HepG2 (cell line): ENCODE measurements around the gene NUDT22. TPM values are rescaled to one million over a fixed set of nuclear protein-coding genes. Genes with fewer than 3 reads are reported as not detected.

Experiments
- GATA4 ChIP-seq: sonication (generic); IDR thresholded peaks from 2 replicates; pipeline ENCODE4 v1.6.1; 2016; ENCODE audit warnings: antibody characterized with exemption, low read depth, borderline replicate concordance
- MED1 ChIP-seq: sonication (generic); formaldehyde crosslinking; IDR thresholded peaks from 2 replicates; pipeline ENCODE4 v1.4.0; 2020; ENCODE audit warnings: missing genetic modification reagents
- NBN ChIP-seq: fragments of 450-650 bp; conservative IDR thresholded peaks from 2 replicates; pipeline ENCODE4 v1.6.1; 2017
- NFKB2 ChIP-seq: sonication (generic); formaldehyde crosslinking; IDR thresholded peaks from 2 replicates; pipeline ENCODE4 v1.4.0; 2020; ENCODE audit warnings: missing genetic modification reagents, borderline replicate concordance
- NR2C2 ChIP-seq: sonication (generic); formaldehyde crosslinking; IDR thresholded peaks from 2 replicates; pipeline ENCODE4 v1.4.0; 2020; ENCODE audit warnings: missing genetic modification reagents, mild to moderate bottlenecking, moderate library complexity, borderline replicate concordance
- PHF8 ChIP-seq: sonication (generic); formaldehyde crosslinking; IDR thresholded peaks from 2 replicates; pipeline ENCODE4 v1.5.0; 2020; ENCODE audit warnings: missing genetic modification reagents
- PTBP1 ChIP-seq: fragments of 200-400 bp; formaldehyde crosslinking; IDR thresholded peaks from 2 replicates; pipeline ENCODE4 v1.6.1; 2018; ENCODE audit warnings: low read length, low read depth; ENCODE audit not compliant: poor library complexity, severe bottlenecking
- XBP1 ChIP-seq: sonication (generic); formaldehyde crosslinking; IDR thresholded peaks from 2 replicates; pipeline ENCODE4 v1.5.0; 2020; ENCODE audit warnings: missing genetic modification reagents
- ZBTB40 ChIP-seq, 2 experiments: fragments of 450-650 bp in 1 of 2; sonication (generic) in 1 of 2; formaldehyde crosslinking in 1 of 2; IDR thresholded peaks; 2 replicates each; pipeline versions ENCODE4 v1.6.1 to v1.8.0; 2016 to 2022; ENCODE audit warnings: antibody characterized with exemption in 1 of 2, mild to moderate bottlenecking in 1 of 2, missing genetic modification reagents in 1 of 2
- ZFYVE20 ChIP-seq: sonication (generic); formaldehyde crosslinking; IDR thresholded peaks from 2 replicates; pipeline ENCODE4 v1.8.0; 2023; ENCODE audit warnings: low read depth, mild to moderate bottlenecking, moderate library complexity, missing genetic modification reagents, borderline replicate concordance
- ZNF101 ChIP-seq: sonication (generic); formaldehyde crosslinking; IDR thresholded peaks from 2 replicates; pipeline ENCODE4 v1.4.0; 2020; ENCODE audit warnings: mild to moderate bottlenecking, low read depth, missing genetic modification reagents, borderline replicate concordance
- ZNF501 ChIP-seq: sonication (generic); formaldehyde crosslinking; IDR thresholded peaks from 2 replicates; pipeline ENCODE4 v1.5.1; 2020; ENCODE audit warnings: mild to moderate bottlenecking, moderate library complexity, missing genetic modification reagents
- polyA plus RNA-seq, 8 experiments: library from polyadenylated mRNA; depleted of rRNA in 3 of 8; stranded (reverse) in 7 of 8; unstranded in 1 of 8; fragments of >200 nt; fragmentation: Illumina TruSeq in 4 of 8; extraction: Trizol in 4 of 8; gene quantifications; 2 replicates each; pipeline versions ENCODE4 v1.2.1 to v1.2.3, GENCODE V29; 2011 to 2016; ENCODE audit warnings: low read depth in 4 of 8, missing spikeins in 1 of 8, mixed read lengths in 1 of 8; ENCODE audit not compliant: insufficient read depth in 1 of 8
- total RNA-seq, 5 experiments: library from RNA; depleted of rRNA; stranded (reverse); fragments of >200 nt; fragmentation: Illumina TruSeq; extraction: Trizol; gene quantifications; 2 replicates each; pipeline ENCODE4 v1.2.3, GENCODE V29; 2016; ENCODE audit warnings: low read depth in 1 of 5
- TF ChIP-seq, protein P1 (sequence below): sonication (generic); formaldehyde crosslinking; IDR thresholded peaks from 2 replicates; pipeline ENCODE4 v1.4.0; 2020; ENCODE audit warnings: mild to moderate bottlenecking, low read depth, missing genetic modification reagents
- TF ChIP-seq, protein P2 (sequence below): sonication (generic); formaldehyde crosslinking; IDR thresholded peaks from 2 replicates; pipeline ENCODE4 v1.4.0; 2020; ENCODE audit warnings: low read depth, mild to moderate bottlenecking, missing genetic modification reagents
- TF ChIP-seq, protein P3 (sequence below): sonication (generic); formaldehyde crosslinking; IDR thresholded peaks from 2 replicates; pipeline ENCODE4 v1.4.0; 2020; ENCODE audit warnings: missing genetic modification reagents

NUDT22 gene
- total and polyA plus RNA-seq, 2 of the 13 experiments (the other 11 are each of a cell fraction or from before 2014, with no cell fraction given): 33.5 to 39.8 TPM

DNA sequence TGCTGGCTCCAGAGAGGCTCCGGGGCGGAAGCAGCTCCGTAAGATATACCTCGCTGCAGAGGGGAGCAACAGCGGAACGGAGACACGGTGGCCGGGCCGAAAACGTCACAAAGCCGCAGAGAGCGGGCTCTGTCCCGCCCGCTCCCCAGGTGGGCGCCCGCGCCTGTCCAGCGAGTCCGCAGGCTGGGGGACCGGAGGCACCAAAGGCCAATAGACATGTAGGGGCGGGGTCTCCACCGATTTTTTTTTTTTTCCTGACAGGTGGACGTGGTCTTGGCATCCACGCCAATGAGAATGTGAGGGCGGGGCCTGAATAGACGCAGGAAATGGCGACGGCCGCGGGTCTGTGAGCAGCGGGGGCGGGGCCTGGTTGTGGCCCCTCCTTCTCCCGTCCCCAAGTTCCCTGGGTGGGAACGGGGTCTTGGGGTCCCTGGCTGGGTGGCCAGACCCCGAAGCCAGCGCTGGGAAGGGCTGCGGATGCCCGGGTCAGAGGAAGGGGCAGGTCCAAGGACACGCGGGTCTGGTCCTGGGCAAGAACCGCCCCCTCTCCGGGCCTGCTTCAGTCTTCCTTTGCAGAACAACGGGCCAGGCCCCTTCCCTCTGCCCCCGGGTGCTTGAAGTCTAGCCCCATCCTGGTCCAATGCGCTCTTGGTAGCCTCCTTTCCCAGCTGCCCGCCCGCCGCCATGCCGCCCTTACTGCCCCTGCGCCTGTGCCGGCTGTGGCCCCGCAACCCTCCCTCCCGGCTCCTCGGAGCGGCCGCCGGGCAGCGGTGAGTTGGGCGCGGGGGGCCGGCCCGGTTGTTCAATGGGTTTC lies 4.3 kb downstream of the NUDT22 start, which contains the start of gene DNAJC4 (continued):
- TF ChIP-seq NFKB2 (peak; percentile 38; the same call in 1 of the 2 replicates), ZFYVE20 (CRISPR knock-in tag) (no peak), GATA4 (0 out of 2 replicates have a peak, but pooled peaks have one; percentile 52), ZBTB40 (IDR thresholded peaks at IDR 0.05) (no peak), ZBTB40 (CRISPR knock-in tag; IDR thresholded peaks at IDR 0.05) (peak; percentile 53; the same call in 1 of the 2 replicates), MED1 (CRISPR knock-in tag) (peak; percentile 47; the same call in 1 of the 2 replicates), NR2C2 (CRISPR knock-in tag) (0 out of 2 replicates have a peak, but pooled peaks have one; percentile 28), PHF8 (CRISPR knock-in tag) (peak; percentile 87), NBN (no peak), XBP1 (no peak), ZNF501 (CRISPR knock-in tag) (peak; percentile 76), PTBP1 (peak; percentile 81), ZNF101 (no peak)
- TF ChIP-seq, protein P1, sequence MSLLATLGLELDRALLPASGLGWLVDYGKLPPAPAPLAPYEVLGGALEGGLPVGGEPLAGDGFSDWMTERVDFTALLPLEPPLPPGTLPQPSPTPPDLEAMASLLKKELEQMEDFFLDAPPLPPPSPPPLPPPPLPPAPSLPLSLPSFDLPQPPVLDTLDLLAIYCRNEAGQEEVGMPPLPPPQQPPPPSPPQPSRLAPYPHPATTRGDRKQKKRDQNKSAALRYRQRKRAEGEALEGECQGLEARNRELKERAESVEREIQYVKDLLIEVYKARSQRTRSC: no peak
- TF ChIP-seq, protein P2, sequence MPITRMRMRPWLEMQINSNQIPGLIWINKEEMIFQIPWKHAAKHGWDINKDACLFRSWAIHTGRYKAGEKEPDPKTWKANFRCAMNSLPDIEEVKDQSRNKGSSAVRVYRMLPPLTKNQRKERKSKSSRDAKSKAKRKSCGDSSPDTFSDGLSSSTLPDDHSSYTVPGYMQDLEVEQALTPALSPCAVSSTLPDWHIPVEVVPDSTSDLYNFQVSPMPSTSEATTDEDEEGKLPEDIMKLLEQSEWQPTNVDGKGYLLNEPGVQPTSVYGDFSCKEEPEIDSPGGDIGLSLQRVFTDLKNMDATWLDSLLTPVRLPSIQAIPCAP (CRISPR knock-in tag): no peak
- TF ChIP-seq, protein P3, sequence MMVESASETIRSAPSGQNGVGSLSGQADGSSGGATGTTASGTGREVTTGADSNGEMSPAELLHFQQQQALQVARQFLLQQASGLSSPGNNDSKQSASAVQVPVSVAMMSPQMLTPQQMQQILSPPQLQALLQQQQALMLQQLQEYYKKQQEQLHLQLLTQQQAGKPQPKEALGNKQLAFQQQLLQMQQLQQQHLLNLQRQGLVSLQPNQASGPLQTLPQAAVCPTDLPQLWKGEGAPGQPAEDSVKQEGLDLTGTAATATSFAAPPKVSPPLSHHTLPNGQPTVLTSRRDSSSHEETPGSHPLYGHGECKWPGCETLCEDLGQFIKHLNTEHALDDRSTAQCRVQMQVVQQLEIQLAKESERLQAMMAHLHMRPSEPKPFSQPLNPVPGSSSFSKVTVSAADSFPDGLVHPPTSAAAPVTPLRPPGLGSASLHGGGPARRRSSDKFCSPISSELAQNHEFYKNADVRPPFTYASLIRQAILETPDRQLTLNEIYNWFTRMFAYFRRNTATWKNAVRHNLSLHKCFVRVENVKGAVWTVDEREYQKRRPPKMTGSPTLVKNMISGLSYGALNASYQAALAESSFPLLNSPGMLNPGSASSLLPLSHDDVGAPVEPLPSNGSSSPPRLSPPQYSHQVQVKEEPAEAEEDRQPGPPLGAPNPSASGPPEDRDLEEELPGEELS: no peak
